ENCODE data around the gene LRG1.
"Not testable (repeated sequence)": the region's sequence is repeated elsewhere in the genome, so short reads cannot be mapped to it uniquely, and the experiment has no call there.

Gene LRG1

GRCh38 chr19:4550018-4550417, 10.2 kb upstream of the LRG1 start:
- DNase-seq = no peak

- DNase-seq = no peak
Measured at GRCh38 chr19:4548238-4548584, 8.4 kb upstream of the LRG1 start.

GRCh38 chr19:4547303-4548237, 7.7 kb upstream of the LRG1 start:
- no peak for DNase-seq

DNA sequence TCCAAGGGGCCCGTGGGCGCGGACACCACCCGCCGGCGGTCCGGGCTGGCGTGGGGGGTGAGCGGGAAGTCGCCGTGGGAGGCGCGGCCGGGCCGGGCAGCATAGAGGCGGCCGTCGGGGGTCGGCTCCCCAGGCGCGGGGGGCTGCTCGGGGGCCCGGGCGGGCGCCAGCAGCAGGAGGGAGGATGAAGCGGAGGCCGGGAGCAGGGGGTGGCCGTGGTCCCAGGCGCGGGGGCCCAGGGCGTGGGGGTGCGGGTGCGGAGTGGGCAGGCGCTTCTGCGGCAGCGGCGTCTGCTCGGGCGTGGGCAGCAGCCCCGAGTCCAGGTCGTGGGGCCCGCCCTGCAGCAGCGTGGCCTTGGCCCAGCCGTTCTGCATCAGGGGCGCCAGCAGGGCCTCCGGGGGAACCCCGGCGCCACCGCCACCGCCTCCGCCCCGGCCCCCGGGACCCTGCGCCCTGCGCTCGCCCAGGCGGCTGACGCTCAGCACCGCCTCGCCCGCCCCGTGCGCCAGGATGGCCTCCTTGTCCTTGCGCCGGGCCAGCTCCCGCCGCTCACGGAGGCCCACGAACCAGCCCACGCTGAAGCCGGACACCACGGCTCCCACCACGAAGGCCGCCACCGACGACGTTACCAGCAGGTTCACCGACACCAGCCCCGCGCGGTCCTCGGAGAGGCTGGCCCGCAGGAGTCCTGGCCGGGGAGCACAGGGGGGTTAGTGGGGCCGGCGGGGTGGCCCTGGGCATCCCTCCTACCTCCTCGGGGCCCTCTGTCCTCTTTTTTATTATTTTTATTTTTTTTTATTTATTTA, 4.2 kb upstream of the LRG1 start:
- no peak for DNase-seq

GRCh38 chr19:4542896-4543841, 3.3 kb upstream of the LRG1 start:
- no peak for DNase-seq

DNA sequence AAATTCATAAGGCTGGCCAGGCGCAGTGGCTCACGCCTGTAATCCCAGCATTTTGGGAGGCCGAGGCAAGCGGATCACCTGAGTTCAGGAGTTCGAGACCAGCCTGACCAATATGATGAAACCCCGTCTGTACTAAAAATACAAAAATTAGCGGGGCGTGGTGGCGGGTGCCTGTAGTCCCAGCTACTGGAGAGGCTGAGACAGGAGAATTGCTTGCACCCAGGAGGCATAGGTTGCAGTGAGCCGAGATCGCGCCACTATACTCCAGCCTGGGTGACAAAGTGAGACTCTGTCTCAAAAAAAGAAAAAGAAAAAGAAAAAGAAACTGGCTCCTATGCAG, 1.9 kb upstream of the LRG1 start:
- not testable (repeated sequence) for DNase-seq

GRCh38 chr19:4541114-4541805, 1.4 kb upstream of the LRG1 start:
- DNase-seq = no peak

DNA sequence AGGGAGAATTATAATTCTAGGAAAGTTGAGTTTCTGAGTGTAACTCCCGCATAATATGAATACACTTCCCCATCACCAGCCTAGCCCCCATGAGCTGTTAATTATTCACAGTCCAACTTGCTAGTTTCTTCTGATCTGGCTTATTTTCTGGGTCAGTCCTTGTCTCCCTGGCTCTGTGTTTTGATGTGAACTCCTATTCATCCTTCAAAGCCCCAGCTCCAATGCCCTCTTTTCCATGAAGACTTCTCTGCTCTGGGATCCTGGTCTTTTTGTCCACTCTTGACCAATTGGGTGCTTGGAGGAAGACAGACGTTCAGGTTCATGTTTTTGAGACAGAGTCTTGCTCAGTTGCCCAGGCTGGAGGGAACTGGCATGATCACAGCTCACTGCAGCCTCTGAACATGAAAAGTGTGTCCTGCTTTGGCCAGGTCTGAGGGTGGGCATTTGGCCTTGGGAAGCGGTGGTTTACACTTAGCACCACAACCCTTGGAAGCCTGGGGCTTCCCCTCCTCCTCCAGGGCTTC, 605 bp downstream of the LRG1 start:
- no peak for DNase-seq

DNA sequence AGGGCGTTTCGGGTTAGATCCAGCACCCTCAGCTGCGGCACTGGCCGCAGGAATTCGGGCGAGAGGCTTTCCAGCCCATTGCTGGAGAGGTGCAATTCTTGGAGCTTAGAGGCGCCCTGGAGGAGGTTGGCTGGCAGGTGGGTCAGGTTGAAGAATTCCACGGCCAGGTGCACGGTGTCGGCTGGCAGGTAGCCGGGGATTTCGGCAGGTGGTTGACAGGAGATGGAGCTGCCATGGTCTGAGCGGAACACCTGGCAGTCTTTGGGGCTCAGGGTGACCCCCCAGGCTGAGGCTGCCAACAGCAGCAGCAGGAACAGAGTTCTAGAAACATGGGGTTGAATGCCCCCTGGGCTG, 1.3 kb downstream of the LRG1 start:
- DNase-seq = no peak

- DNase-seq = no peak
Measured at GRCh38 chr19:4537953-4538600, 1.8 kb downstream of the LRG1 start.

- DNase-seq = no peak
Measured at GRCh38 chr19:4536798-4537197, 3.0 kb downstream of the LRG1 start.

- DNase-seq = peak; percentile 64
Measured at GRCh38 chr19:4534836-4535658, 4.8 kb downstream of the LRG1 start, which contains the start of gene PLIN5. Gene PLIN5 (minus strand): TSS chr19:4535224. CDS start chr19:4534074, 1,150 bp downstream.

GRCh38 chr19:4533835-4534424, 5.9 kb downstream of the LRG1 start:
- DNase-seq = no peak

DNA sequence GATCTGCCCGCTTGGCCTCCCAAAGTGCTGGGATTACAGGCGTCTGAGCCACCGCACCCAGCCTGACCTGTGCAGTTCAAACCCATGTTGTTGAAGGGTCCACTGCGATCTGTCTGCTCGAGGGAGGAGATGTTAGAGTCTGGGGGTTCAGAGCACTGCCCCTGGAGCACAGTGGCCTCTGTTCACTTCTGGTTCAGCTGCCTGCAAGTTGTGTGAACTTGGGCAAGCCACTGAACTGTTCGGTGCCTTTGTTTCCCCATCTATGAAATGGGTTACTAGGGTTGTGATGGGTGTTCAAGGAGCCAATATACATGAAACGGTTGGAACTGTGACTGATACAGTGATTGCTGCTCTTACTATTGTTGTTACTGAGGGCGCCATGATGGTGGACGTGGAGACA, 6.5 kb downstream of the LRG1 start:
- DNase-seq = no peak

GRCh38 chr19:4531562-4532165, 8.2 kb downstream of the LRG1 start:
- DNase-seq = no peak

GRCh38 chr19:4529924-4530522, 9.8 kb downstream of the LRG1 start:
- DNase-seq = no peak

GRCh38 chr19:4528843-4529242, 11.0 kb downstream of the LRG1 start:
- DNase-seq = no peak

- not testable (repeated sequence) for DNase-seq
Measured at GRCh38 chr19:4527377-4527776, 12.5 kb downstream of the LRG1 start.

DNA sequence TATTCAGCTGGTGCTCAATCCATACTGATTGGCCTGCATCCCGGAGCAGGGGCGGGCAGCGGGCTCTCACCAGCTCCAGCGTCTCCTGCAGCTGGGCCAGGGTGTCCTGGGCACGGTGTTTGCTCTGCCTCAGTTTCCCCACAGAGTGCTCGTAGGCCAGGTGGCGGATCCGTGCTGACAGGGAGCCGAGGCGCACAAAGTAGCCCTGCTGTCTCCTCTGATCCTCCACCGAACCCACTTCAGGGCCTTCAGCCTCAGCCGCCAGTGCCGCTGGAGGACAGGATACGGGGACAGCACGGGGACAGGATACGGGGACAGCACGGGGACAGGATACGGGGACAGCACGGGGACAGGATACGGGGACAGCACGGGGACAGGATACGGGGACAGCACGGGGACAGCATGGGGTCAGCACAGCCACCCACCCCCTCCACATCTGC, 14.3 kb downstream of the LRG1 start:
- no peak for DNase-seq
